Measurements from ENCODE around the gene IFT80.

Gene IFT80

DNA sequence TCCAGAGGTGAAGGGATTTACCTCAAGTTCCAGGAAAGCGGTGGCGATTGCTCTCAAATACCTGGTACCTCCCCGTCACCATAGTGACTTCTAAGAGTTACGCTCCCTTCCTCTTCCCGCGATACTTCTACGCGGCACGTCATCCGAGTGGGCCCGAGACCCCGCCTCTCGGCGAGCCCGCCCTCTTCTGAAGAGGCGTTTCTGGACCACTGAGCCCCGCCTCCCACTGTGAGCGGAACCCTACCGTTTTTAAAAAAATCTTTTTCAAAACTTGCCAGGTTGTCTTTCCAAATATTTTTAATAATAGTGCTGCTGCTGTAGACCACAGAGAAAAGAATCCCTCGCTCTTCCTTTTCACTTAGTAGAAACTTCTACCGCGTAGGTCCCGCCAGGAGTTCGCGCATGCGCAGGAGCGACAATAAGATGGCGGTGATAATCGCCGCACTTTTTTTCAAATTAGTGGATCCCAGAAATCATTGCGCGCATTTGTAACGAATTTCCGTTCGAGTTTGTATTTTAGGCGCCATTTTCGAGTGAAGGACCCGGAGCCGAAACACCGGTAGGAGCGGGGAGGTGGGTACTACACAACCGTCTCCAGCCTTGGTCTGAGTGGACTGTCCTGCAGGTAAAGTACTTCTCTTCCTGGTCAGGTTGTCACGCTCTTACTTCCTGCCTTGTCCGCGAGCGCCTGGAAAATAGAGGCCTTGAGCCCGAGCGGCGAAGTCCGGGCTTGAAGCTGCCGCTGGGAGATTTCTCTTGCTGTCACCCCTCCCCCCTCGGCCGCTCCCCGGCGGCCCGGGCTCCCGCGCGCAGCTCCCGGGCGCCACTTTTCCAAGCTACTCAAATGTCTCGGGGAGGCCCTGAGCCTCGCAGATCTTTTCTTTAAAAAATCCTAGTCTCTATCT is at the start of gene IFT80, which contains the start of gene SMC4:
IFT80 (minus strand) TSS at position 101 of the 905 bp plus-strand sequence. CDS start 14,625 bp downstream, outside the sequence.
SMC4 (plus strand) TSS at position 526 of the 905 bp plus-strand sequence. CDS start 1,177 bp downstream, outside the sequence.
- H3K27ac Mint-ChIP-seq: peak within 1 kb of the TSS; percentile 100
- H3K4me1 Mint-ChIP-seq (ENCODE audit: low read depth): peaks cover 46% of the 10 kb centered on the region

DNA sequence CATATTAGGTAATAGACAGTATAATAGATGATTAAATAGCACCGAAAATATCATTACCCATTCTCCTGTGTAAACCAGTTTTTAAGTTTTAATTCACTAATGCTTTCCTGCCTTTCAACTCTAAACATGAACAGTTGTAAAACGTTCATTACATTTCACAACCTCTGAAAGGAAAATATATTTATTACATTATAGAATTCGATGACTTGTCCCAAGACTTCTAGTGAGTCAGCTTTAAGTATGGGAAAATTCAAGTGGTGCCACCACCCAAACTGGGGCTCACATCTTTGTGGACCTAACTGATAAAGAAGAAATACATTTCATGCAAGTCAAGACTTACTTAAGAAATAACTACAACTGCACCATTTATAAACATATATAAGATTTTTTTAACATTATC is 48.5 kb upstream of the IFT80 start:
- no peak overlapping the region for H3K27ac Mint-ChIP-seq
- H3K4me3 Mint-ChIP-seq: peak overlapping the region; percentile 31
- peaks cover 29% of the 10 kb centered on the region for H3K4me1 Mint-ChIP-seq (ENCODE audit: low read depth)
- H3K27me3 Mint-ChIP-seq (ENCODE audit: low read depth): no peaks in the 10 kb centered on the region
- peaks cover 31% of the 10 kb centered on the region for H3K36me3 Mint-ChIP-seq (ENCODE audit: low read depth)
- H3K9me3 Mint-ChIP-seq: peaks cover 6% of the 10 kb centered on the region

More for the DNA sequence above, at the start of gene IFT80, which contains the start of gene SMC4:
- H3K9me3 Mint-ChIP-seq: no peaks in the 10 kb centered on the region
- peak within 1 kb of the TSS; percentile 96 for H3K4me3 Mint-ChIP-seq
- H3K36me3 Mint-ChIP-seq (ENCODE audit: low read depth): peaks cover 38% of the 10 kb centered on the region
- H3K27me3 Mint-ChIP-seq (ENCODE audit: low read depth): peaks cover 4% of the 10 kb centered on the region

DNA sequence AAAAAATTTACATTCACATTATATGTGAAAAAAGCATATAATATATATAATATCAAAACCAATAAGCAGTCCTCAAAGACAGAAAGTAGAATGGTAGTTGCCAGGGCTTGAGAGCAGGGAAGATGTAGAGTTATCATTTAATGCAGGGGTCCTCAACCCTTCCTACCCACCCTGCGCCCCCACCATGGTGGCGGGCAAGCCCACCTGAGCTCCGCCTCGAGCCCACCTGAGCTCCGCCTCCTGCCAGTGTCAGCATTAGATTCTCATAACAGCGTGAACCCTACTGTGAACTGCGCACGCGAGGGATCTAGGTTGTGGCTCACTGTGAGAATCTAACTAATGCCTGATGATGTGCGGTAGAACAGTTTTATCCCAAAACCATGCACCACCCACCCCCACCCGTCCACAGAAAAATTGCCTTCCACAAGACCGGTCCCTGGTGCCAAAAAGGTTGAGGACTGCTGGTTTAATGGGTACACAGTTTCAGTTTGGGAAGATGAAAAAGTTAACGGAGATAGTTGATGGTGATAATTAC is 47.6 kb upstream of the IFT80 start:
- Mint-ChIP-seq H3K36me3 (ENCODE audit: low read depth) (peaks cover 32% of the 10 kb centered on the region), H3K9me3 (peaks cover 6% of the 10 kb centered on the region), H3K27ac (no peak overlapping the region), H3K4me3 (no peak overlapping the region), H3K27me3 (ENCODE audit: low read depth) (no peaks in the 10 kb centered on the region), H3K4me1 (ENCODE audit: low read depth) (peaks cover 36% of the 10 kb centered on the region)

DNA sequence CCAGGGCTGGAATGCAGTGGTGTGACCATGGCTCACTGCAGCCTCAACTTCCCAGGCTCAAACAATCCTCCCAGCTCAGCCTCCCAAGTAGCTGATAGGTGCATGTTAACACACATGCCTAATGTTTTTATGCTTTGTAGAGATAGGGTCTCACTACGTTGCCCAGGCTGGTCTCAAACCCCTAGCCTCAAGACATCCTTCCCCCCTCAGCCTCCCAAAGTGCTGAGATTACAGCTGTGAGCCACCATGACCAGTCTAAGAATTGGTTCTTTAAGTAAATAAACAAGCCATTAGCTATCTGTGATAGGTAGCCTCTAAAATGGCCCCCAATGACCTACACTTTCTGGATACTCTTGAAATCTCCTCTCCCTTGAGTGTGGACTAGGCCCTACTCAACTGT is 46.8 kb upstream of the IFT80 start:
- H3K9me3 Mint-ChIP-seq: peaks cover 6% of the 10 kb centered on the region
- no peaks in the 10 kb centered on the region for H3K27me3 Mint-ChIP-seq (ENCODE audit: low read depth)
- peaks cover 34% of the 10 kb centered on the region for H3K36me3 Mint-ChIP-seq (ENCODE audit: low read depth)
- no peak overlapping the region for H3K27ac Mint-ChIP-seq
- peak overlapping the region; percentile 28 for H3K4me3 Mint-ChIP-seq
- peaks cover 36% of the 10 kb centered on the region for H3K4me1 Mint-ChIP-seq (ENCODE audit: low read depth)

DNA sequence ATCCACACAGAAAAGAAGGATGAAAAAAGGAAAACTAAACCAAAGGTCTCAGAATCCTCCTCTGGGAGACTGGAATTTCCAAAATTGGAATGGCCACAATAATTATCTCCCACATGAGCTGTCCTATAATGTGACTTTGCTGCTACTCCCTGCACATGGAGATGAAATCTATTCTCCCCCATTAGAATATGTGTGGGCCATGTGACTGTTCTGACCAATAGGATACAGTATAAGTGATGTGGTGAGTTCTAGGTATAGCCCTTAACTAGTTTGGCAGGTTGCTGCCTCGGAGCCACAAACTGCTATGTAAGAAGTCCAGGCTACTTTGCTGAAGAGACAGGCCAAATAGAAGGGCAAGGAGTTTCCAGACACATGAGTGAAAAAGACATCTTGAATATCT is 45.4 kb upstream of the IFT80 start:
- Mint-ChIP-seq H3K9me3 (no peaks in the 10 kb centered on the region), H3K27ac (peak overlapping the region; percentile 5), H3K4me1 (ENCODE audit: low read depth) (peaks cover 37% of the 10 kb centered on the region), H3K36me3 (ENCODE audit: low read depth) (peaks cover 39% of the 10 kb centered on the region), H3K27me3 (ENCODE audit: low read depth) (no peaks in the 10 kb centered on the region), H3K4me3 (no peak overlapping the region)

DNA sequence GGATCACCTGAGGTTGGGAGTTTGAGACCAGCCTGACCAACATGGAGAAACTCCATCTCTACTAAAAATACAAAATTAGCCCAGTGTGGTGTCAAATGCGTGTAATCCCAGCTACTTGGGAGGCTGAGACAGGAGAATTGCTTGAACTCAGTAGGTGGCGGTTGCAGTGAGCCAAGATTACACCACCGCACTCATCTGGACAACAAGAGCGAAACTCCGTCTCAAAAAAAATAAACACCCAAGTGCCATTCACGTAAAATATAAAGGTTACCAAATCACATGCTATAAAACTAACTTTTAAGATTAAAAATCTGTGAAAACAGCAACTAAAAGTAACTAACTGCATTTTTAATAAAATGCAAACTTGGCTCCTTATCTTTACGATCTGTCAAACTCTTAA is 41.7 kb upstream of the IFT80 start:
- peaks cover 53% of the 10 kb centered on the region for H3K36me3 Mint-ChIP-seq (ENCODE audit: low read depth)
- no peak overlapping the region for H3K4me3 Mint-ChIP-seq
- H3K9me3 Mint-ChIP-seq: no peaks in the 10 kb centered on the region
- peaks cover 45% of the 10 kb centered on the region for H3K4me1 Mint-ChIP-seq (ENCODE audit: low read depth)
- no peaks in the 10 kb centered on the region for H3K27me3 Mint-ChIP-seq (ENCODE audit: low read depth)
- H3K27ac Mint-ChIP-seq: no peak overlapping the region

DNA sequence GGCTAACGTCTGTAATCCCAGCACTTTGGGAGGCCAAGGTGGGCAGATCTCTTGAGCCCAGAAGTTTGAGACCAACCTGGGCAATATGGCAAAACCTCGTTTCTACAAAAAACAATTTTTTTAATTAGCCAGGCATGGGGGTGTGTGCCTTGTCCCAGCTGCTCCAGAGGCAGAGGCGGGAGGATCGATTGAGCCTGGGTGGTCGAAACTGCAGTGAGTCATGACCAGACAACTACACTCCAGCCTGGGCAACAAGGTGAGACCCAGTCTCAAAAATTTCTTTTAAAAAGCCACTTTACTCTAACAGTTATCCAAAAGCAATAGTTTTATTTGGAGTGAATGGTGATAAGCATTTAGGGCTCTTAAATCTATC is 38.0 kb upstream of the IFT80 start:
- Mint-ChIP-seq H3K9me3 (no peaks in the 10 kb centered on the region), H3K27ac (no peak overlapping the region), H3K4me3 (no peak overlapping the region), H3K27me3 (ENCODE audit: low read depth) (no peaks in the 10 kb centered on the region), H3K36me3 (ENCODE audit: low read depth) (peaks cover 53% of the 10 kb centered on the region), H3K4me1 (ENCODE audit: low read depth) (peaks cover 42% of the 10 kb centered on the region)

DNA sequence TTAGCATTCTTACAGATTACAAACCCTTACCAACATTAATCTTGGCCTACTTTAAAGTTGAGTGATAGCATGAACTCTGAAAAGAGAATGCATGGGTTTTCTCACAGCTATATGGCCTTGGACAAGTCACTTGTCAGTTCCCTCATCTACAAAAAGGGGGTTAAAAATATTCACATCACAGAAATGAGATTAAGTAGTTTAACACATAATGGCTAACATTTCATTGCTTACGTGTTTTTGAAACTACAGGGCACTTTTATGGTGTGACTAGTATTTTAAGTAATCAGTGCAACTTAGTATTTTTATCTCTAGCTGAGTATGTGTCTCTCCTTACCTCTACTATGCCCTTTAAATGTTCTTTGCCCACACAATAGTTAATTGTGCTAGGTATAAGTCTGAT is 36.7 kb upstream of the IFT80 start:
- Mint-ChIP-seq H3K36me3 (ENCODE audit: low read depth) (peaks cover 58% of the 10 kb centered on the region), H3K4me1 (ENCODE audit: low read depth) (peaks cover 42% of the 10 kb centered on the region), H3K27me3 (ENCODE audit: low read depth) (no peaks in the 10 kb centered on the region), H3K4me3 (no peak overlapping the region), H3K27ac (no peak overlapping the region), H3K9me3 (no peaks in the 10 kb centered on the region)

DNA sequence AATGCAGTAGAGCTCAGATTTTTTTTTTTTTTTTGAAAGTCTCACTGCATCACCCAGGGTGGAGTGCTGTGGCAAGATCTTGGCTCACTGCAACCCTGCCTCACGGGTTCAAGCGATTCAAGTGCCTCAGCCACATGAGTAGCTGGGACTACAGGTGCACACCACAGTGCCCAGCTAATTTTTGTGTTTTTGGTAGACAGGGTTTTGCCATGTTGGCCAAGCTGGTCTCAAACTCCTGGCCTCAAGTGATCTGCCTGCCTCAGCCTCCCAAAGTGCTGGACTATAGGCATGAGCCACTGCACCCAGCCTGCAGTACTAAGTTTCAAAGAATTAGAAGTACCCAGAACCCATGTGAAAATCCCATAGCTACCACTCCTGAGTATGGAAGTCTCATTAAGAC is 36.1 kb upstream of the IFT80 start:
- peaks cover 39% of the 10 kb centered on the region for H3K4me1 Mint-ChIP-seq (ENCODE audit: low read depth)
- H3K36me3 Mint-ChIP-seq (ENCODE audit: low read depth): peaks cover 55% of the 10 kb centered on the region
- no peaks in the 10 kb centered on the region for H3K9me3 Mint-ChIP-seq
- no peak overlapping the region for H3K27ac Mint-ChIP-seq
- no peaks in the 10 kb centered on the region for H3K27me3 Mint-ChIP-seq (ENCODE audit: low read depth)
- H3K4me3 Mint-ChIP-seq: no peak overlapping the region

DNA sequence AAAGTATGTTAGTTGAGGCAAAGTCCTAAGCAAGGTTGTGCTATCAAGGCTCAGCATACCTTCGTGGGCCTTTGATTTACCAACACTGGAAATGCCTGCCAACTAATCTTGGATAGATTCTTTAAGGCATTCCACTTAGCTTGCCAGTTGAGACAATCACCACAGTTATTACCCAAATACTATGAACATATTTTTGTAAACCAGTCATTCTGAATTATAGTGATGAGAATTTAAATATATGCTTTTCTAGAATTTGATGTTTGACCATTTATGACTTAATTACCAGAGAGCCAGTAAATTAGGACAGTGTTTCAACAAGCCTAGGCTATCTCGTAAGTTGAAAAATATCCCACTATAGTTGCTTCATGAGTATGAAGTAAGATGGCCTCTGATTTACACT is 35.0 kb upstream of the IFT80 start:
- Mint-ChIP-seq H3K36me3 (ENCODE audit: low read depth) (peaks cover 47% of the 10 kb centered on the region), H3K9me3 (no peaks in the 10 kb centered on the region), H3K27me3 (ENCODE audit: low read depth) (no peaks in the 10 kb centered on the region), H3K27ac (no peak overlapping the region), H3K4me1 (ENCODE audit: low read depth) (peaks cover 35% of the 10 kb centered on the region), H3K4me3 (no peak overlapping the region)

DNA sequence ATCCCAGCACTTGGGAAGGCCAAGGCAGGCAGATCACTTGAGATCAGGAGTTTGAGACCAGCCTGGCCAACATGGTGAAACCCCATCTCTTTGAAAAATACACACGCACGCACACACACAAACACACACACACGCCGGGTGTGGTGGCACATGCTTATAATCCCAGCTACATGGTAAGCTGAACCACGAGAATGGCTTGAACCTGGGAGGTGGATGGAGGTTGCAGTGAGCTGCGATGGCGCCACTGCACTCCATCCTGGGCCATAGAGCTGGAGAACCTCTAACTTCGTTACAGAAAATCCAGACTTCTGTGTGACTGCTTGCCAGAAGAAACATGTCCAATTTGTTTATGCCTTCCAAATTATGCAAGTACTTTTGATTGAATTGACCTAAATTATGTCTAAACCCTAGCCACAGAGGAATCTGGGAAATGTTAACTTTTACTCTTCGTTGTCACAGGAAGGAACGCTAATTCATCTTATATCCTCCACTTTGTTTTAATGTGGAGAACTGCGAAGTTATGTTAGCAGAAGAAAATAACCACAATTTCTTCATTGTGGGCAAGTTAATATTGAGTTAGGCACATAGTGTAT is 28.9 kb upstream of the IFT80 start:
- Mint-ChIP-seq H3K27ac (no peak overlapping the region), H3K36me3 (ENCODE audit: low read depth) (peaks cover 48% of the 10 kb centered on the region), H3K9me3 (no peaks in the 10 kb centered on the region), H3K4me3 (no peak overlapping the region), H3K4me1 (ENCODE audit: low read depth) (peaks cover 16% of the 10 kb centered on the region), H3K27me3 (ENCODE audit: low read depth) (no peaks in the 10 kb centered on the region)

DNA sequence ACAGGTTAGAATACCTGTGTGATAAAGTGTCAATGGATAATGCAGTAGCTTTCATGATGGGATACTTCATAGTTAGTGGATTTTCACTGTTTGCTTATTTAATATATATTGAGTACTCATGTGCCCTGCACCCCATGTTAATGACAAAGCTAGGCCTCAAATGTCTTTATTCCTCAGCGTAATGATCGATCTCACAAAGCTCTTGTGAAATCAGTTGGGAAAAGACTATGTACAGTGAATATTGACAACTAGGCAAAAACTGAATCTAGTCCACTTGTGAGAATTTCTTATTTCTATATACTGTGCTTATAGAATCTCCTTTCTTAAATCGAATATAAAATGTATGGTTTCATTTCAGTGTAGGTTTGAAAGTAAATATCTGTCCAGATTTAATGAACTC is 18.3 kb upstream of the IFT80 start:
- Mint-ChIP-seq H3K27ac (peak overlapping the region; percentile 60), H3K4me3 (no peak overlapping the region), H3K9me3 (no peaks in the 10 kb centered on the region), H3K36me3 (ENCODE audit: low read depth) (peaks cover 48% of the 10 kb centered on the region), H3K4me1 (ENCODE audit: low read depth) (peaks cover 37% of the 10 kb centered on the region), H3K27me3 (ENCODE audit: low read depth) (no peaks in the 10 kb centered on the region)

DNA sequence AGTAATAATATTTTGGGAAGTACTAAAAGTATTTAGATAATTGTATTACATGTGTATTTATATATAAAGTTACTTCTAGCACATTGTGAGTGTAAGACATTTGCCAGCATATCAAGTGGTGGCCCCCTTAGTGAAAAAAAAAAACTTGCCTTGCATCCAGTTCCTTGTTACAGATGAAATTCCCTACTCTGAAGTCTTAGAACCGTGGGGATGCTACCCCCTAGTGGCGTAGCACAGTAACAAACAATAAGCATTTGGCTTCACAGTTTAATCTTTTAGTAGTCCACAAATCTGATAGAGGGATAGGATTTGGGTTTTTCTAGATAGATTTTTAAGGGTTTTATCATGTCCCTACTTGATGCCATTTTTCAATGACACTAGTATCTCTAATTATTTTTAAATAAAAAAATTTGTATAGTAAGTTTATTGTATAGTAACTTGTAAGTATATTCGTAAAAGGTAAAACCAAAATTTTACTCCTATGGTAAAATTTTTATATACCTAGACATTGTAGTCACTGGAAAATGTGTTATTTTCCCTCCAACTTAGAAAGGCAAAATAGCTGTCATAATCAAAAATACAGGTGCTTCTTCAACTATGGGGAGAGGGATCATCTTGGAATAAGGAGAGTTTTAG is 14.7 kb upstream of the IFT80 start:
- H3K27me3 Mint-ChIP-seq (ENCODE audit: low read depth): no peaks in the 10 kb centered on the region
- no peak overlapping the region for H3K4me3 Mint-ChIP-seq
- peaks cover 32% of the 10 kb centered on the region for H3K4me1 Mint-ChIP-seq (ENCODE audit: low read depth)
- no peaks in the 10 kb centered on the region for H3K9me3 Mint-ChIP-seq
- H3K36me3 Mint-ChIP-seq (ENCODE audit: low read depth): peaks cover 38% of the 10 kb centered on the region
- H3K27ac Mint-ChIP-seq: no peak overlapping the region

DNA sequence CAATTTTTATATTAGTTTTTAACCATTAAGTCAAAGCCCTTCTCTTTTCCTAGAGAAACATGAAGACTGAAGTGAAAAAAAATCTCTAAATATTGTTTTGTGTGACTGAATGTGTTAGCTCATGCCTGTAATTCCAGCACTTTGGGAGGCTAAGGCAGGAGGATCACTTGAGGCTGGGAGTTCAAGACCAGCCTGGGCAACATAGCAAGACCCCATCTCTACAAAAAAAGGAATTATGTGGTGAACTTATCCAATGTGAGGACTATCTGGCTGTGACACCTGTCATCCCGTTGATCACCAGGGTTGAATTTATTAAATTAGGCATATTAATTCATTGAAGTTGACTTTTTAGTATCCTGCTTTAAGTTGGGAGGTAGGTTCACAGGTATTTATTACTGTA is 13.5 kb upstream of the IFT80 start:
- Mint-ChIP-seq H3K4me3 (no peak overlapping the region), H3K27me3 (ENCODE audit: low read depth) (no peaks in the 10 kb centered on the region), H3K4me1 (ENCODE audit: low read depth) (peaks cover 35% of the 10 kb centered on the region), H3K9me3 (no peaks in the 10 kb centered on the region), H3K27ac (no peak overlapping the region), H3K36me3 (ENCODE audit: low read depth) (peaks cover 35% of the 10 kb centered on the region)

All from T-helper 1 cell treated with Interleukin-12 subunit alpha and Interleukin-12 subunit beta and Interleukin-4 antibody, amounts not matched to agents 30 μg/mL and 1 μg/mL, for 36 hours (primary cell).